Measurements from ENCODE around the gene DUSP16.

DNA sequence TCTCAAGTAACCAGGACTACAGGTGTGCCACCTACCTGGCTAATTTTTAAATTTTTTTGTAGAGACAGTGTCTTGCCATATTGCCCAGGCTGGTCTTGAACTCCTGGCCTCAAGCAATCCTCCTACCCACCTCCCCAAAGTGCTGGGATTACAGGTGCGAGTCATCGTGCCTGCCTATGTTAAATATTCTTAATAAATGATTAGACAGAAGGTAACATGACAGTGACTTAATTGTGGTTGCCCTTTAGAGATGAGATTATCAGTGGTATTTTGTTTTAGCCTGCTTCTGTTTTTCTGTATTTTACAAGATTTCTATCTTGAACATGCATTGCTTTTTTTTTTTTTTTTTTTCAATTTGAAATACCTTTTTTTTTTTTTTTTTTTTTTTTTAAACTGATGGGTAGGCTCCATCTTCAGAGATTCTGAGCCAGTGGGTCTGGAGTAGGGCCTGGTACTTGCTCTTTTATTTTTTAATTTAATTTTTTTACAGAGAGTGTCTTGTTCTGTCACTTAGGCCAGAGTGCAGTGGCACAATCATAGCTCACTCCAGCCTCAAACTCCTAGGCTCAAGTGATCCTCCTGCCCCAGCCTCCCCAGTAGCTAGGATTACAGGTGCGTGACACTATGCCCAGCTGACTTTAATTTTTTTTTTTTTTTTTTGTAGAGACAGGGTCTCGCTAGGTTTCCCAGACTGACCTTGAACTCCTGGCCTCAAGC is 117.3 kb downstream of the DUSP16 start:
- TF ChIP-seq, protein P1, sequence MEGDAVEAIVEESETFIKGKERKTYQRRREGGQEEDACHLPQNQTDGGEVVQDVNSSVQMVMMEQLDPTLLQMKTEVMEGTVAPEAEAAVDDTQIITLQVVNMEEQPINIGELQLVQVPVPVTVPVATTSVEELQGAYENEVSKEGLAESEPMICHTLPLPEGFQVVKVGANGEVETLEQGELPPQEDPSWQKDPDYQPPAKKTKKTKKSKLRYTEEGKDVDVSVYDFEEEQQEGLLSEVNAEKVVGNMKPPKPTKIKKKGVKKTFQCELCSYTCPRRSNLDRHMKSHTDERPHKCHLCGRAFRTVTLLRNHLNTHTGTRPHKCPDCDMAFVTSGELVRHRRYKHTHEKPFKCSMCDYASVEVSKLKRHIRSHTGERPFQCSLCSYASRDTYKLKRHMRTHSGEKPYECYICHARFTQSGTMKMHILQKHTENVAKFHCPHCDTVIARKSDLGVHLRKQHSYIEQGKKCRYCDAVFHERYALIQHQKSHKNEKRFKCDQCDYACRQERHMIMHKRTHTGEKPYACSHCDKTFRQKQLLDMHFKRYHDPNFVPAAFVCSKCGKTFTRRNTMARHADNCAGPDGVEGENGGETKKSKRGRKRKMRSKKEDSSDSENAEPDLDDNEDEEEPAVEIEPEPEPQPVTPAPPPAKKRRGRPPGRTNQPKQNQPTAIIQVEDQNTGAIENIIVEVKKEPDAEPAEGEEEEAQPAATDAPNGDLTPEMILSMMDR (IDR thresholded peaks at IDR 0.05), result no peak
- TF ChIP-seq POLR2A (IDR thresholded peaks at IDR 0.05), result no peak
